Measurements from ENCODE around the gene METTL2B.

DNA sequence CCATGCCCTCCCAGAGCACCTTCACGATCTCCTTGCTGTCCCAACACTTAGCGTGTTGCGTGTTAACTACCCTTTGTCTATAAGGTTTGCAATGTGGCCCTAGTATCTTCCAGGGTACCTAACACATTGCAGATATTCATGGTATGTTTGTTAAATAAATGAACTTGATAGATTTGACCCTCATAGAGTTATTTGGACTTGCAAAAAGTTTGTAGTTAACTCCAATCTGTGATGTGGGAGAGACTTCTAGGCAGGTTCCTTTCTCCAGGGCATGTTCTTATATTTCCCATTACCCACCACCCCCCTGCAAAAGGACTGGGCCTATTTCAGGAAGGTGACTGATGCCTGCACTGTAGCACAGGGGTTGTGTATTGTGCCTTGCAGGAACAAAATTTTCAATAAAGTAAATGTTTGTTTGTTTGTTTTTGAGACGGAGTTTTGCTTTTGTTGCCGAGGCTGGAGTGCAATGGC is 20.3 kb upstream of the METTL2B start:
- TF ChIP-seq EP300 (IDR thresholded peaks at IDR 0.05): no peak
- TF ChIP-seq, protein P1, sequence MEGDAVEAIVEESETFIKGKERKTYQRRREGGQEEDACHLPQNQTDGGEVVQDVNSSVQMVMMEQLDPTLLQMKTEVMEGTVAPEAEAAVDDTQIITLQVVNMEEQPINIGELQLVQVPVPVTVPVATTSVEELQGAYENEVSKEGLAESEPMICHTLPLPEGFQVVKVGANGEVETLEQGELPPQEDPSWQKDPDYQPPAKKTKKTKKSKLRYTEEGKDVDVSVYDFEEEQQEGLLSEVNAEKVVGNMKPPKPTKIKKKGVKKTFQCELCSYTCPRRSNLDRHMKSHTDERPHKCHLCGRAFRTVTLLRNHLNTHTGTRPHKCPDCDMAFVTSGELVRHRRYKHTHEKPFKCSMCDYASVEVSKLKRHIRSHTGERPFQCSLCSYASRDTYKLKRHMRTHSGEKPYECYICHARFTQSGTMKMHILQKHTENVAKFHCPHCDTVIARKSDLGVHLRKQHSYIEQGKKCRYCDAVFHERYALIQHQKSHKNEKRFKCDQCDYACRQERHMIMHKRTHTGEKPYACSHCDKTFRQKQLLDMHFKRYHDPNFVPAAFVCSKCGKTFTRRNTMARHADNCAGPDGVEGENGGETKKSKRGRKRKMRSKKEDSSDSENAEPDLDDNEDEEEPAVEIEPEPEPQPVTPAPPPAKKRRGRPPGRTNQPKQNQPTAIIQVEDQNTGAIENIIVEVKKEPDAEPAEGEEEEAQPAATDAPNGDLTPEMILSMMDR (IDR thresholded peaks at IDR 0.05): no peak

Measured in suprapubic skin (tissue), 3 donors.